Naive thymus-derived CD4-positive, alpha-beta T cell (primary cell): ENCODE results near the gene ATRX. TPM values are rescaled to one million over a fixed set of nuclear protein-coding genes. Genes with fewer than 3 reads are reported as not detected.
A peak's percentile ranks its signal among the peaks of the same experiment; 100 is the strongest.

Experiments
- ATAC-seq: fragments of 150-1000 bp; cut with Tn5 transposase; 2 replicates; pipeline ENCODE4 v1.10.0; 2021; ENCODE audit warnings: mild to moderate bottlenecking, moderate library complexity
- CTCF ChIA-PET: fragments of 350-600 bp; sonication (Branson Sonifier 250); formaldehyde crosslinking; loops from one replicate; lab custom pipeline; 2021; ENCODE audit warnings: antibody characterized with exemption; lab: Charles Lee
- POLR2A ChIA-PET: fragments of 350-600 bp; sonication (Branson Sonifier 250); formaldehyde crosslinking; loops from one replicate; lab custom pipeline; 2021; ENCODE audit warnings: antibody characterized with exemption, inconsistent platforms; lab: Charles Lee
- DNase-seq, 9 donors: peaks; one replicate each; pipeline versions ENCODE4 v3.0.0 to v3.0.0-alpha.2; 2020 to 2022; ENCODE audit warnings: mixed read lengths in 1 of 9
- H3K27ac ChIP-seq: one replicate; pipeline ENCODE4 v1.7.0; 2013; ENCODE audit warnings: mild to moderate bottlenecking, low read depth, low read length, moderate library complexity
- H3K27me3 ChIP-seq, 2 donors: one replicate each; pipeline ENCODE4 v1.7.0; 2013; ENCODE audit warnings: low read length in 2 of 2, mild to moderate bottlenecking in 2 of 2, moderate library complexity in 2 of 2; ENCODE audit not compliant: control insufficient read depth in 2 of 2, insufficient read depth in 2 of 2
- H3K36me3 ChIP-seq, 3 experiments: 1 replicate in 2 of 3; 2 replicates in 1 of 3; pipeline ENCODE4 v1.7.0; 2013; ENCODE audit warnings: low read length in 3 of 3, mild to moderate bottlenecking in 3 of 3, moderate library complexity in 1 of 3; ENCODE audit not compliant: insufficient read depth in 3 of 3, control insufficient read depth in 2 of 3
- H3K4me1 ChIP-seq, 2 donors: one replicate each; pipeline ENCODE4 v1.7.0; 2013; ENCODE audit warnings: low read length in 2 of 2, mild to moderate bottlenecking in 2 of 2, moderate library complexity in 1 of 2; ENCODE audit not compliant: control insufficient read depth in 2 of 2, insufficient read depth in 2 of 2
- H3K4me3 ChIP-seq: 2 replicates; pipeline ENCODE4 v1.7.0; 2013; ENCODE audit warnings: mild to moderate bottlenecking, low read length
- H3K9me3 ChIP-seq, 3 experiments: 1 replicate in 2 of 3; 2 replicates in 1 of 3; pipeline ENCODE4 v1.7.0; 2013; ENCODE audit warnings: low read length in 3 of 3; ENCODE audit not compliant: control insufficient read depth in 2 of 3
- H3K27ac Mint-ChIP-seq, 9 donors: one replicate each; pipeline ENCODE4 v1.8.0; 2020 to 2022; ENCODE audit warnings: mixed read lengths in 9 of 9, mild to moderate bottlenecking in 8 of 9, moderate library complexity in 5 of 9, inconsistent platforms in 2 of 9
- H3K27me3 Mint-ChIP-seq, 5 donors: one replicate each; pipeline ENCODE4 v1.8.0; 2021 to 2022; ENCODE audit warnings: mixed read lengths in 5 of 5, mild to moderate bottlenecking in 1 of 5
- H3K36me3 Mint-ChIP-seq, 5 donors: one replicate each; pipeline ENCODE4 v1.8.0; 2020 to 2022; ENCODE audit warnings: mixed read lengths in 5 of 5, mild to moderate bottlenecking in 3 of 5, inconsistent platforms in 1 of 5
- H3K4me1 Mint-ChIP-seq, 7 donors: one replicate each; pipeline ENCODE4 v1.8.0; 2020 to 2022; ENCODE audit warnings: mixed read lengths in 7 of 7, mild to moderate bottlenecking in 3 of 7, inconsistent platforms in 1 of 7
- H3K4me3 Mint-ChIP-seq, 10 donors: one replicate each; pipeline ENCODE4 v1.8.0; 2020 to 2022; ENCODE audit warnings: mild to moderate bottlenecking in 10 of 10, mixed read lengths in 10 of 10, moderate library complexity in 6 of 10, inconsistent platforms in 2 of 10
- H3K9me3 Mint-ChIP-seq, 11 donors: one replicate each; pipeline ENCODE4 v1.8.0; 2020 to 2022; ENCODE audit warnings: mixed read lengths in 11 of 11, mild to moderate bottlenecking in 4 of 11, inconsistent platforms in 1 of 11, moderate library complexity in 1 of 11
- intact Hi-C, 2 donors: fragments of 100-400 bp; cut with micrococcal nuclease; formaldehyde crosslinking; loops; one replicate each; pipeline ENCODE4 v1.15.1; 2023
- polyA plus RNA-seq, 2 donors: library from polyadenylated mRNA; unstranded; fragments of 300-500 nt; fragmentation: Illumina TruSeq; gene quantifications; one replicate each; pipeline ENCODE4 v1.2.3, GENCODE V29; 2021
- total RNA-seq, 6 experiments: library from RNA in 5 of 6; stranded (reverse) in 5 of 6; gene quantifications; 1 replicate in 5 of 6; 2 replicates in 1 of 6; pipeline ENCODE4 v1.2.3 and lab custom pipeline; 2021 to 2026

Gene ATRX
- total and polyA plus RNA-seq, 7 experiments from 2014 or later = 64.2 to 126 (median 111) TPM

GRCh38 chrX:77597511-77597910 lies 188.5 kb downstream of the ATRX start:
- Mint-ChIP-seq H3K4me1 (peaks cover 0 to 11% (median 2%) of the 10 kb centered on the region in 7 donors), H3K4me3 (no peak overlapping the region), H3K9me3 (no peaks in the 10 kb centered on the region), H3K36me3 (peaks cover 0 to 40% (median 16%) of the 10 kb centered on the region in 5 donors), H3K27me3 (no peaks in the 10 kb centered on the region), H3K27ac (peak overlapping the region in 2 of 9 donors; percentile 59 to 60)
- no peak for DNase-seq
- H3K27ac ChIP-seq = no peak overlapping the region
- H3K4me1 ChIP-seq = no peaks in the 10 kb centered on the region
- ATAC-seq = no peak
- H3K9me3 ChIP-seq = no peaks in the 10 kb centered on the region
- ChIA-PET POLR2A (no interaction called here), CTCF (no interaction called here)
- intact Hi-C loops = no loop called here
- H3K36me3 ChIP-seq = no peaks in the 10 kb centered on the region
- H3K4me3 ChIP-seq = no peak overlapping the region
- no peaks in the 10 kb centered on the region for H3K27me3 ChIP-seq

GRCh38 chrX:77597090-77597489 lies 188.9 kb downstream of the ATRX start:
- H3K27me3 ChIP-seq = no peaks in the 10 kb centered on the region
- H3K27ac ChIP-seq = no peak overlapping the region
- Mint-ChIP-seq H3K36me3 (peaks cover 0 to 40% (median 16%) of the 10 kb centered on the region in 5 donors), H3K27me3 (no peaks in the 10 kb centered on the region), H3K4me1 (peaks cover 0 to 11% (median 2%) of the 10 kb centered on the region in 7 donors), H3K9me3 (no peaks in the 10 kb centered on the region), H3K4me3 (no peak overlapping the region), H3K27ac (peak overlapping the region in 2 of 9 donors; percentile 59 to 60)
- H3K4me3 ChIP-seq = no peak overlapping the region
- DNase-seq (no peak), ATAC-seq (no peak)
- no peaks in the 10 kb centered on the region for H3K36me3 ChIP-seq
- no peaks in the 10 kb centered on the region for H3K9me3 ChIP-seq
- POLR2A ChIA-PET = no interaction called here
- intact Hi-C loops = no loop called here
- no peaks in the 10 kb centered on the region for H3K4me1 ChIP-seq
- CTCF ChIA-PET = no interaction called here

GRCh38 chrX:77595848-77596247 lies 190.2 kb downstream of the ATRX start:
- POLR2A ChIA-PET = no interaction called here
- intact Hi-C loops = no loop called here
- H3K9me3 Mint-ChIP-seq = no peaks in the 10 kb centered on the region
- H3K4me1 ChIP-seq = no peaks in the 10 kb centered on the region
- H3K27me3 ChIP-seq = no peaks in the 10 kb centered on the region
- peaks cover 0 to 11% (median 2%) of the 10 kb centered on the region in 7 donors for H3K4me1 Mint-ChIP-seq
- no peak overlapping the region for H3K4me3 ChIP-seq
- CTCF ChIA-PET = no interaction called here
- peaks cover 0 to 40% (median 16%) of the 10 kb centered on the region in 5 donors for H3K36me3 Mint-ChIP-seq
- no peak for ATAC-seq
- no peak overlapping the region for H3K27ac Mint-ChIP-seq
- H3K9me3 ChIP-seq = no peaks in the 10 kb centered on the region
- no peak for DNase-seq
- H3K27me3 Mint-ChIP-seq = no peaks in the 10 kb centered on the region
- no peak overlapping the region for H3K4me3 Mint-ChIP-seq
- H3K27ac ChIP-seq = no peak overlapping the region
- no peaks in the 10 kb centered on the region for H3K36me3 ChIP-seq

GRCh38 chrX:77572322-77572721 lies 213.7 kb downstream of the ATRX start:
- Mint-ChIP-seq H3K9me3 (peaks cover 0 to 4% (median 0%) of the 10 kb centered on the region in 11 donors), H3K27me3 (no peaks in the 10 kb centered on the region), H3K4me1 (peaks cover 0 to 19% (median 3%) of the 10 kb centered on the region in 7 donors), H3K27ac (no peak overlapping the region), H3K4me3 (no peak overlapping the region), H3K36me3 (peaks cover 2 to 38% (median 27%) of the 10 kb centered on the region in 5 donors)
- POLR2A ChIA-PET = no interaction called here
- DNase-seq (no peak), ATAC-seq (no peak)
- no peaks in the 10 kb centered on the region for H3K9me3 ChIP-seq
- H3K4me1 ChIP-seq = no peaks in the 10 kb centered on the region
- H3K27ac ChIP-seq = no peak overlapping the region
- H3K4me3 ChIP-seq = no peak overlapping the region
- no peaks in the 10 kb centered on the region for H3K27me3 ChIP-seq
- intact Hi-C loops = loop anchor here in 1 of 2 donors (10.0 kb wide), 1 partner anchor 122 kb away; no protein-coding TSS in a partner anchor
- CTCF ChIA-PET = no interaction called here
- H3K36me3 ChIP-seq = no peaks in the 10 kb centered on the region

- ChIA-PET CTCF (no interaction called here), POLR2A (no interaction called here)
- Mint-ChIP-seq H3K4me1 (peaks cover 0 to 32% (median 8%) of the 10 kb centered on the region in 7 donors), H3K27me3 (no peaks in the 10 kb centered on the region), H3K9me3 (peaks cover 0 to 16% (median 0%) of the 10 kb centered on the region in 11 donors), H3K27ac (no peak overlapping the region), H3K36me3 (peaks cover 8 to 51% (median 41%) of the 10 kb centered on the region in 5 donors), H3K4me3 (no peak overlapping the region)
- Histone ChIP-seq H3K27ac (no peak overlapping the region), H3K27me3 (no peaks in the 10 kb centered on the region), H3K9me3 (no peaks in the 10 kb centered on the region), H3K36me3 (no peaks in the 10 kb centered on the region), H3K4me1 (no peaks in the 10 kb centered on the region), H3K4me3 (no peak overlapping the region)
- intact Hi-C loops = no loop called here
- DNase-seq (no peak), ATAC-seq (no peak)
Observed at GRCh38 chrX:77565278-77565677, 220.7 kb downstream of the ATRX start.

GRCh38 chrX:77564823-77565222 lies 221.2 kb downstream of the ATRX start:
- intact Hi-C loops = no loop called here
- Mint-ChIP-seq H3K27me3 (no peaks in the 10 kb centered on the region), H3K9me3 (peaks cover 0 to 16% (median 0%) of the 10 kb centered on the region in 11 donors), H3K4me1 (peaks cover 0 to 31% (median 8%) of the 10 kb centered on the region in 7 donors), H3K4me3 (no peak overlapping the region), H3K36me3 (peaks cover 8 to 51% (median 41%) of the 10 kb centered on the region in 5 donors), H3K27ac (peak overlapping the region in 1 of 9 donors; percentile 20)
- Histone ChIP-seq H3K27me3 (no peaks in the 10 kb centered on the region), H3K36me3 (no peaks in the 10 kb centered on the region), H3K9me3 (no peaks in the 10 kb centered on the region), H3K27ac (no peak overlapping the region), H3K4me1 (no peaks in the 10 kb centered on the region), H3K4me3 (no peak overlapping the region)
- ChIA-PET CTCF (no interaction called here), POLR2A (no interaction called here)
- DNase-seq (no peak), ATAC-seq (no peak)

GRCh38 chrX:77561372-77561771 lies 224.6 kb downstream of the ATRX start:
- peaks cover 4 to 31% (median 26%) of the 10 kb centered on the region in 5 donors for H3K36me3 Mint-ChIP-seq
- DNase-seq (no peak), ATAC-seq (no peak)
- H3K27me3 Mint-ChIP-seq = no peaks in the 10 kb centered on the region
- no peaks in the 10 kb centered on the region for H3K9me3 ChIP-seq
- no peak overlapping the region for H3K27ac ChIP-seq
- POLR2A ChIA-PET = no interaction called here
- no peaks in the 10 kb centered on the region for H3K27me3 ChIP-seq
- H3K36me3 ChIP-seq = peaks cover 0 to 4% (median 0%) of the 10 kb centered on the region in 3 experiments
- H3K4me3 ChIP-seq = no peak overlapping the region
- H3K27ac Mint-ChIP-seq = no peak overlapping the region
- H3K4me3 Mint-ChIP-seq = no peak overlapping the region
- CTCF ChIA-PET = no interaction called here
- no peaks in the 10 kb centered on the region for H3K4me1 ChIP-seq
- H3K4me1 Mint-ChIP-seq = peaks cover 0 to 11% (median 2%) of the 10 kb centered on the region in 7 donors
- intact Hi-C loops = no loop called here
- H3K9me3 Mint-ChIP-seq = peaks cover 0 to 5% (median 0%) of the 10 kb centered on the region in 11 donors
